ENCODE data around the gene GADD45B. TPM values are rescaled to one million over a fixed set of nuclear protein-coding genes. Genes with fewer than 3 reads are reported as not detected.
A peak's percentile ranks its signal among the peaks of the same experiment; 100 is the strongest.
"Not testable (repeated sequence)": the region's sequence is repeated elsewhere in the genome, so short reads cannot be mapped to it uniquely, and the experiment has no call there.

GADD45B gene
- total RNA-seq, 2 donors from 2014 or later = 40.6 to 80.0 TPM

GRCh38 chr19:2484178-2484937 is 8.4 kb downstream of the GADD45B start:
- no peak overlapping the region for H3K27ac Mint-ChIP-seq
- no peaks in the 10 kb centered on the region for H3K27me3 Mint-ChIP-seq
- H3K9me3 Mint-ChIP-seq = peaks cover 5% of the 10 kb centered on the region
- H3K4me1 Mint-ChIP-seq = peaks cover 6% of the 10 kb centered on the region
- ATAC-seq (replicated peaks) = no peak
- H3K4me3 Mint-ChIP-seq = no peak overlapping the region
- no peaks in the 10 kb centered on the region for H3K36me3 Mint-ChIP-seq (ENCODE audit: low read depth)

GRCh38 chr19:2485428-2485827 is 9.5 kb downstream of the GADD45B start:
- Mint-ChIP-seq H3K36me3 (ENCODE audit: low read depth) (no peaks in the 10 kb centered on the region), H3K27ac (no peak overlapping the region), H3K27me3 (peaks cover 5% of the 10 kb centered on the region), H3K9me3 (peaks cover 5% of the 10 kb centered on the region), H3K4me1 (peaks cover 10% of the 10 kb centered on the region), H3K4me3 (no peak overlapping the region)
- no peak for ATAC-seq (replicated peaks)

- Mint-ChIP-seq H3K4me1 (peaks cover 10% of the 10 kb centered on the region), H3K9me3 (peaks cover 5% of the 10 kb centered on the region), H3K27me3 (peaks cover 5% of the 10 kb centered on the region), H3K36me3 (ENCODE audit: low read depth) (no peaks in the 10 kb centered on the region), H3K27ac (no peak overlapping the region), H3K4me3 (no peak overlapping the region)
- no peak for ATAC-seq (replicated peaks)
These were observed 11.2 kb downstream of the GADD45B start for GRCh38 chr19:2487090-2487489.

- peaks cover 10% of the 10 kb centered on the region for H3K4me1 Mint-ChIP-seq
- no peak for ATAC-seq (replicated peaks)
- H3K4me3 Mint-ChIP-seq = no peak overlapping the region
- no peak overlapping the region for H3K27ac Mint-ChIP-seq
- peaks cover 5% of the 10 kb centered on the region for H3K9me3 Mint-ChIP-seq
- H3K36me3 Mint-ChIP-seq (ENCODE audit: low read depth) = no peaks in the 10 kb centered on the region
- peaks cover 10% of the 10 kb centered on the region for H3K27me3 Mint-ChIP-seq
These were observed 11.9 kb downstream of the GADD45B start for GRCh38 chr19:2487842-2488241.

GRCh38 chr19:2488405-2488941 is 12.5 kb downstream of the GADD45B start:
- Mint-ChIP-seq H3K4me1 (peaks cover 10% of the 10 kb centered on the region), H3K36me3 (ENCODE audit: low read depth) (no peaks in the 10 kb centered on the region), H3K4me3 (peak overlapping the region; percentile 44), H3K9me3 (peaks cover 5% of the 10 kb centered on the region), H3K27me3 (peaks cover 10% of the 10 kb centered on the region), H3K27ac (no peak overlapping the region)
- peak; percentile 69 for ATAC-seq (replicated peaks)

- peaks cover 10% of the 10 kb centered on the region for H3K4me1 Mint-ChIP-seq
- no peaks in the 10 kb centered on the region for H3K9me3 Mint-ChIP-seq
- H3K4me3 Mint-ChIP-seq = peak overlapping the region; percentile 65
- H3K27ac Mint-ChIP-seq = no peak overlapping the region
- H3K27me3 Mint-ChIP-seq = peaks cover 10% of the 10 kb centered on the region
- ATAC-seq (replicated peaks) = peak; percentile 53
- no peaks in the 10 kb centered on the region for H3K36me3 Mint-ChIP-seq (ENCODE audit: low read depth)
These were observed 13.2 kb downstream of the GADD45B start for GRCh38 chr19:2488942-2489731.

- Mint-ChIP-seq H3K36me3 (ENCODE audit: low read depth) (no peaks in the 10 kb centered on the region), H3K27me3 (peaks cover 10% of the 10 kb centered on the region)
- no peak for ATAC-seq (replicated peaks)
These were observed 14.7 kb downstream of the GADD45B start for GRCh38 chr19:2490659-2491058.

GRCh38 chr19:2491130-2491801 is 15.3 kb downstream of the GADD45B start:
- no peak for ATAC-seq (replicated peaks)
- peaks cover 5% of the 10 kb centered on the region for H3K4me1 Mint-ChIP-seq
- H3K27me3 Mint-ChIP-seq = peaks cover 10% of the 10 kb centered on the region
- H3K27ac Mint-ChIP-seq = no peak overlapping the region
- no peak overlapping the region for H3K4me3 Mint-ChIP-seq
- H3K36me3 Mint-ChIP-seq (ENCODE audit: low read depth) = no peaks in the 10 kb centered on the region
- no peaks in the 10 kb centered on the region for H3K9me3 Mint-ChIP-seq

More at GRCh38 chr19:2490659-2491058, 14.7 kb downstream of the GADD45B start:
- H3K4me1 Mint-ChIP-seq = peaks cover 5% of the 10 kb centered on the region
- no peak overlapping the region for H3K4me3 Mint-ChIP-seq
- no peak overlapping the region for H3K27ac Mint-ChIP-seq
- H3K9me3 Mint-ChIP-seq = no peaks in the 10 kb centered on the region

- Mint-ChIP-seq H3K4me1 (peaks cover 5% of the 10 kb centered on the region), H3K9me3 (no peaks in the 10 kb centered on the region), H3K27me3 (peaks cover 10% of the 10 kb centered on the region), H3K36me3 (ENCODE audit: low read depth) (no peaks in the 10 kb centered on the region), H3K27ac (no peak overlapping the region), H3K4me3 (no peak overlapping the region)
- ATAC-seq (replicated peaks) = no peak
These were observed 16.9 kb downstream of the GADD45B start for GRCh38 chr19:2492870-2493269.

GRCh38 chr19:2493448-2493847 is 17.5 kb downstream of the GADD45B start:
- not testable (repeated sequence) for H3K27ac Mint-ChIP-seq; H3K4me3 Mint-ChIP-seq; ATAC-seq (replicated peaks); H3K9me3 Mint-ChIP-seq; H3K36me3 Mint-ChIP-seq (ENCODE audit: low read depth); H3K4me1 Mint-ChIP-seq; H3K27me3 Mint-ChIP-seq

- no peaks in the 10 kb centered on the region for H3K9me3 Mint-ChIP-seq
- no peak overlapping the region for H3K27ac Mint-ChIP-seq
- peak; percentile 5 for ATAC-seq (replicated peaks)
- H3K4me3 Mint-ChIP-seq = peak overlapping the region; percentile 47
- peaks cover 5% of the 10 kb centered on the region for H3K4me1 Mint-ChIP-seq
- H3K36me3 Mint-ChIP-seq (ENCODE audit: low read depth) = no peaks in the 10 kb centered on the region
- peaks cover 10% of the 10 kb centered on the region for H3K27me3 Mint-ChIP-seq
These were observed 18.1 kb downstream of the GADD45B start for GRCh38 chr19:2494084-2494446.

GRCh38 chr19:2494447-2495129 is 18.7 kb downstream of the GADD45B start:
- Mint-ChIP-seq H3K36me3 (ENCODE audit: low read depth) (no peaks in the 10 kb centered on the region), H3K4me3 (peak overlapping the region; percentile 47), H3K27me3 (peaks cover 8% of the 10 kb centered on the region), H3K27ac (no peak overlapping the region), H3K9me3 (no peaks in the 10 kb centered on the region), H3K4me1 (peaks cover 3% of the 10 kb centered on the region)
- ATAC-seq (replicated peaks) = peak; percentile 79

- no peaks in the 10 kb centered on the region for H3K36me3 Mint-ChIP-seq (ENCODE audit: low read depth)
- H3K4me3 Mint-ChIP-seq = peak overlapping the region; percentile 48
- no peaks in the 10 kb centered on the region for H3K9me3 Mint-ChIP-seq
- no peak overlapping the region for H3K27ac Mint-ChIP-seq
- ATAC-seq (replicated peaks) = peak; percentile 48
- peaks cover 5% of the 10 kb centered on the region for H3K27me3 Mint-ChIP-seq
- H3K4me1 Mint-ChIP-seq = no peaks in the 10 kb centered on the region
These were observed 19.3 kb downstream of the GADD45B start for GRCh38 chr19:2495130-2495641.

All from activated T-helper 17 cell treated with anti-CD3 and anti-CD28 coated beads, Interleukin-2, amount 50 U/mL, for 72 hours (primary cell).